Testis (tissue), 2 donors: ENCODE measurements around the gene COQ5.

Experiments used
- POLR2A ChIP-seq: fragments of 450-650 bp; IDR thresholded peaks from one replicate; pipeline ENCODE4 v1.6.1; 2017; ENCODE audit warnings: antibody characterized with exemption, mild to moderate bottlenecking, moderate library complexity
- TF ChIP-seq, protein P1 (sequence below), 3 experiments: fragments of 450-650 bp in 2 of 3; fragments of 200-600 bp in 1 of 3; sonication (generic) in 1 of 3; IDR thresholded peaks; one replicate each; pipeline ENCODE4 v1.5.1; 2016 to 2019; ENCODE audit warnings: antibody characterized with exemption in 3 of 3, mild to moderate bottlenecking in 2 of 3, moderate library complexity in 1 of 3

- TF ChIP-seq, protein P1, sequence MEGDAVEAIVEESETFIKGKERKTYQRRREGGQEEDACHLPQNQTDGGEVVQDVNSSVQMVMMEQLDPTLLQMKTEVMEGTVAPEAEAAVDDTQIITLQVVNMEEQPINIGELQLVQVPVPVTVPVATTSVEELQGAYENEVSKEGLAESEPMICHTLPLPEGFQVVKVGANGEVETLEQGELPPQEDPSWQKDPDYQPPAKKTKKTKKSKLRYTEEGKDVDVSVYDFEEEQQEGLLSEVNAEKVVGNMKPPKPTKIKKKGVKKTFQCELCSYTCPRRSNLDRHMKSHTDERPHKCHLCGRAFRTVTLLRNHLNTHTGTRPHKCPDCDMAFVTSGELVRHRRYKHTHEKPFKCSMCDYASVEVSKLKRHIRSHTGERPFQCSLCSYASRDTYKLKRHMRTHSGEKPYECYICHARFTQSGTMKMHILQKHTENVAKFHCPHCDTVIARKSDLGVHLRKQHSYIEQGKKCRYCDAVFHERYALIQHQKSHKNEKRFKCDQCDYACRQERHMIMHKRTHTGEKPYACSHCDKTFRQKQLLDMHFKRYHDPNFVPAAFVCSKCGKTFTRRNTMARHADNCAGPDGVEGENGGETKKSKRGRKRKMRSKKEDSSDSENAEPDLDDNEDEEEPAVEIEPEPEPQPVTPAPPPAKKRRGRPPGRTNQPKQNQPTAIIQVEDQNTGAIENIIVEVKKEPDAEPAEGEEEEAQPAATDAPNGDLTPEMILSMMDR (IDR thresholded peaks at IDR 0.05), result no peak
- no peak for TF ChIP-seq POLR2A
Observed at GRCh38 chr12:120496413-120497340, 32.3 kb downstream of the COQ5 start.
